HFFc6 (cell line): ENCODE measurements around the gene RPL32. TPM values are rescaled to one million over a fixed set of nuclear protein-coding genes. Genes with fewer than 3 reads are reported as not detected.
"Not testable (repeated sequence)": the region's sequence is repeated elsewhere in the genome, so short reads cannot be mapped to it uniquely, and the experiment has no call there.

ENCODE experiments used
- DNase-seq: peaks from one replicate; pipeline ENCODE4 v3.0.0-alpha.2; 2018
- H3K27ac Mint-ChIP-seq: 2 replicates; pipeline ENCODE4 v1.8.0; 2020; ENCODE audit warnings: mild to moderate bottlenecking, mixed read lengths
- H3K27me3 Mint-ChIP-seq: 2 replicates; pipeline ENCODE4 v1.8.0; 2021; ENCODE audit warnings: mild to moderate bottlenecking, moderate library complexity, mixed read lengths; ENCODE audit not compliant: insufficient read depth
- H3K36me3 Mint-ChIP-seq: 2 replicates; pipeline ENCODE4 v1.8.0; 2021; ENCODE audit warnings: low read depth, mixed read lengths
- H3K4me1 Mint-ChIP-seq: 2 replicates; pipeline ENCODE4 v1.8.0; 2020; ENCODE audit warnings: low read depth, mixed read lengths
- H3K4me3 Mint-ChIP-seq: 2 replicates; pipeline ENCODE4 v1.8.0; 2020; ENCODE audit warnings: mild to moderate bottlenecking, moderate library complexity, mixed read lengths
- H3K9me3 Mint-ChIP-seq: 2 replicates; pipeline ENCODE4 v1.8.0; 2020; ENCODE audit warnings: mild to moderate bottlenecking, mixed read lengths
- total RNA-seq, 6 experiments: library from RNA; stranded (reverse); fragmentation: NEBNext Ultra II Directional; extraction: Animal tissue kit (Norgen Biotek cat#: 25700); gene quantifications; 2 replicates in 1 of 6; 3 replicates in 5 of 6; pipeline ENCODE4 v1.2.3, GENCODE V29; 2021
- TF ChIP-seq, protein P1 (sequence below): fragments of 200-600 bp; sonication (generic); IDR thresholded peaks from 2 replicates; pipeline ENCODE4 v1.5.0; 2021; ENCODE audit warnings: antibody characterized with exemption, mild to moderate bottlenecking

The RPL32 gene
- total RNA-seq, 6 experiments from 2014 or later: 1,490 to 1,730 (median 1,677) TPM

DNA sequence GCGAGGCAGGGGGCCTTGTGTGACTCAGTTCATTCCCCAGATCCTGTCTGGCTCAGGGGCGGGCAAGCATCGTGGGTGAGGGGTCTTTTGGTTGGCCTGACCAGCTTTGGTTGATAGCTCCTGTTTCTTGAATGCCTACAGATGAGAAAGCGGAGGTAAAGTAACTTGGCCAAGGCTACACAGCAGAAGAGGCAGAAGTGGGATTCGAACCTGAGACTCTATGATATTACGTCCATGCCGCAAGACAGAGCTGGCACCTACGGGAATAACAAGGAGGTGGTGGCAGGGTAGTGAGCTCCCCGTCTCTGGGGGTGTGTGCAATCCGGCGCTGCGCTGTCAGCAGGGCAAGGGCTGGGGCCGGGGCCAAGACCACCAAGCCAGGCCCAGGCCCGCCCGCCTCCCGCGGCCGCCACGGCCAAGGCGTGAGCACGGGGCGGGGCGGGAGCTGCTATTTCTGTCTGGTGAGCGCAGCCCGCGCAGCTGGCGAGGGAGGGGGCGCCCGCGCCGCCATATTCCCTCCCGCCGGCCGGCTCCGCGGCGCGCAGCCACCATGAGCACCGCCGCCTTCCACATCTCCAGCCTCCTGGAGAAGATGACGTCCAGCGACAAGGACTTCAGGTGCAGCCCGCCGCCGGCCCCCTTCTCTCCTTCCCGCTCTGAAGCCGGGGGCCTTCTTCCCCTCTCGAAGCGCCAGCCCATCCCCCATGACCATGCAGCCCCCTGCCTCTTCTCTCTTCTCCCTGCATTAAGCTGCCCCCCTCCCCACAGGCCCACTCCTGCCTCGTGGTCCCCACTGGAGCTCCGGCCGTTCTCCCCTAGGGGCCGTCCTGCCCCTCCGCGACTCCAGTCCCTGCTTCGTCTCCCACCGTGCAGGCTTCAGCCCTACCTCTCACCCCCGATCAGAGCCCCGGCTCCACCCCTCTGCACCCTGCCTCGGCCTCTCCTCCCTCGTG, 44.9 kb downstream of the RPL32 start, which contains the start of gene CAND2:
Gene CAND2, plus strand, starts transcription at position 510 of the 953 bp plus-strand sequence. Its CDS starts 41 bp downstream, at position 551.
- Mint-ChIP-seq H3K27me3 (peaks cover 10% of the 10 kb centered on the region), H3K36me3 (no peaks in the 10 kb centered on the region), H3K4me3 (peak within 1 kb of the TSS; percentile 88), H3K9me3 (no peaks in the 10 kb centered on the region), H3K4me1 (peaks cover 10% of the 10 kb centered on the region), H3K27ac (peak within 1 kb of the TSS; percentile 63)
- DNase-seq: no peak
- TF ChIP-seq, protein P1, sequence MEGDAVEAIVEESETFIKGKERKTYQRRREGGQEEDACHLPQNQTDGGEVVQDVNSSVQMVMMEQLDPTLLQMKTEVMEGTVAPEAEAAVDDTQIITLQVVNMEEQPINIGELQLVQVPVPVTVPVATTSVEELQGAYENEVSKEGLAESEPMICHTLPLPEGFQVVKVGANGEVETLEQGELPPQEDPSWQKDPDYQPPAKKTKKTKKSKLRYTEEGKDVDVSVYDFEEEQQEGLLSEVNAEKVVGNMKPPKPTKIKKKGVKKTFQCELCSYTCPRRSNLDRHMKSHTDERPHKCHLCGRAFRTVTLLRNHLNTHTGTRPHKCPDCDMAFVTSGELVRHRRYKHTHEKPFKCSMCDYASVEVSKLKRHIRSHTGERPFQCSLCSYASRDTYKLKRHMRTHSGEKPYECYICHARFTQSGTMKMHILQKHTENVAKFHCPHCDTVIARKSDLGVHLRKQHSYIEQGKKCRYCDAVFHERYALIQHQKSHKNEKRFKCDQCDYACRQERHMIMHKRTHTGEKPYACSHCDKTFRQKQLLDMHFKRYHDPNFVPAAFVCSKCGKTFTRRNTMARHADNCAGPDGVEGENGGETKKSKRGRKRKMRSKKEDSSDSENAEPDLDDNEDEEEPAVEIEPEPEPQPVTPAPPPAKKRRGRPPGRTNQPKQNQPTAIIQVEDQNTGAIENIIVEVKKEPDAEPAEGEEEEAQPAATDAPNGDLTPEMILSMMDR: no peak; the same call in 1 of the 2 replicates

DNA sequence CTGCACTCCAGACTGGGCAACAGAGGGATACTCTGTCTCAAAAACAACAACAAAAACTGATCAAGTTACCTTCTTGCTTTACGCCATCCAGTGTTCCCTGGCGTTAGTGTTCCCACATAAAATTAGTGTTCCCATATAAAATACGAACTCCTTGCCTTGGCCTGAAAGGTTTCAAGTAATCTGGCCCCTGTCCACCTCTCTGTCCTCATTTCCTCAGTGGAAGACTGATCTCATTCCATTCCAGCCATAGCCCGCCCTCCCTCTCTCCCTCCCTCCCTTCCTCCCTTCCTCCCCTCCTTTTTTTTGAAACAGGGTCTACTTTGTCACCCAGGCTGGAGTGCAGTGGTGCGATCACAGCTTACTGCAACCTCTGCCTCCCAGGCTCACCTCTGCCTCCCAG, 47.7 kb downstream of the RPL32 start:
- H3K9me3 Mint-ChIP-seq: no peaks in the 10 kb centered on the region
- H3K36me3 Mint-ChIP-seq: no peaks in the 10 kb centered on the region
- peaks cover 10% of the 10 kb centered on the region for H3K4me1 Mint-ChIP-seq
- H3K27ac Mint-ChIP-seq: no peak overlapping the region
- TF ChIP-seq, protein P1: no peak
- peaks cover 12% of the 10 kb centered on the region for H3K27me3 Mint-ChIP-seq
- no peak for DNase-seq
- H3K4me3 Mint-ChIP-seq: no peak overlapping the region

DNA sequence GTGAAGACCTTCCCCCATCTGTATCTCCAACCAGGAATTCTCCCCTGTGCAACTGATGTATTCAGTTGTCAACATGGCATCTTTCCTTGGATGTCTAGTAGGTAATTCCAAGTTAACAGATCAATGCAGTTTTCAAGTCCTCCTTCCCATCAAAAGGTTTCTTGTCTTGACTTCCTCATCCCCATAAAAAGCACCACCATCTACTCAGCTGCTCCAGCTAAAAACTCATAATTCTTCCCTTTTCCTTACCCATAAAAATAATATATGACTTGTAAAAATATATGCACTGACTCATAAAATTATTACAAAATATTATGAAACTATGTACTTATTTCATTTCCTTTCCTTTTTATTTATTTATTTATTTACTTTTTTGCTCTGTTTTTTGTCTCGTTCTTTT, 49.9 kb downstream of the RPL32 start:
- no peaks in the 10 kb centered on the region for H3K36me3 Mint-ChIP-seq
- H3K27me3 Mint-ChIP-seq: peaks cover 13% of the 10 kb centered on the region
- peaks cover 6% of the 10 kb centered on the region for H3K4me1 Mint-ChIP-seq
- no peak overlapping the region for H3K4me3 Mint-ChIP-seq
- no peak overlapping the region for H3K27ac Mint-ChIP-seq
- H3K9me3 Mint-ChIP-seq: no peaks in the 10 kb centered on the region
- no peak for DNase-seq
- TF ChIP-seq, protein P1: no peak

DNA sequence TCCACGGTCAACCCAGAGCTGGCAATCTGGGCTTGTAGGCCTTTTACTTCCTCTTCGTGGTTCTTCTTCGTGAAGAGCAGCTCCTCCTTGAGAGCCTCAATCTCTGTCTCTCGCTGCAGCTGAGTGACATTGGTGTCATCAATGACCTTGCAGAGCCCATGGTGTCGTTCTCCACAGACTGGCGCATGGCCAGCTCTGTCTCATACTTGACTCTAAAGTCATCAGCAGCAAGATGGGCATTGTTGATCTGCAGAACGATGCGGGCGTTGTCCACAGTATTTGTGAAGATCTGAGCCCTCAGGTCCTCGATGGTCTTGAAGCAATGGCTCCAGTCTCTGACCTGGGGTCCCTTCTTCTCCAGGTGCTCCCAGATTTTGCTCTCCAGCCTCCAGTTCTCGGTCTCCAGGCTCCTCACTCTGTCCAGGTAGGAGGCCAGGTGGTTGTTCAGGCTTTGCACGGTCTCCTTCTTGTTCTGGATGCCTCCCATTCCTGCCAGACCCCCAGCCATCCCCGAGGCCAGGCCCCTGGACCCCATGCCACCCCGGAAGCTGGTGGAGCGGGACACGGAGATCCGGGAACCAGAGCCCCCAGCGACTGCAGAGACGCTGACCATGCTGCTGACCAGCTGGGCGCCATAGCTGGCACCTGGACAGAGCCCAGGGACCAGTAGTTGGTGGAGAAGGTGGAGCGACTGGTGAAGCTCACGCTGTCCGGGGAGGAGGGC, 53.2 kb downstream of the RPL32 start:
- not testable (repeated sequence) for H3K4me3 Mint-ChIP-seq, H3K27ac Mint-ChIP-seq, H3K36me3 Mint-ChIP-seq, H3K9me3 Mint-ChIP-seq, DNase-seq, H3K4me1 Mint-ChIP-seq
- peaks cover 21% of the 10 kb centered on the region for H3K27me3 Mint-ChIP-seq

DNA sequence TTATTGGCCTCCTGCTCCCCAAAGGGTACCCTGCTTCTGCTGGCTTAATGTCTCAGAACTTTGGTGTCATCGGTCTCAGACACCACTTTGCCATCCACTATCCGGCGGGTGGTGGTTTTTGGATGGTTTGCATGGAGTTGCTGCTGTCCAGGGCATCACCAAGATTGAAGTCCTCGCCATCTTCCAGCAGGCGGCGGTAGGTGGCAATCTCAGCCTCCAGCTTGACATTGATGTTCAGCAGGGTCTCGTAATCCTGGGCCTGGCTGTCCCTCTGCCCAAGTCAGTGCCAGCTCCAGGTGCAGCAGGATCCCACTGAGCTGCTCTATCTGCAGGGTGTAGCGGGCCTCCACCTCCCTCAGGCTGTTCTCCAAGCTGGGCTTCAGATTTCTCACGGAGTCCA, 54.0 kb downstream of the RPL32 start:
- not testable (repeated sequence) for H3K27ac Mint-ChIP-seq, H3K9me3 Mint-ChIP-seq, H3K4me3 Mint-ChIP-seq, H3K4me1 Mint-ChIP-seq, H3K36me3 Mint-ChIP-seq, DNase-seq
- TF ChIP-seq, protein P1: peak; percentile 63
- peaks cover 26% of the 10 kb centered on the region for H3K27me3 Mint-ChIP-seq

DNA sequence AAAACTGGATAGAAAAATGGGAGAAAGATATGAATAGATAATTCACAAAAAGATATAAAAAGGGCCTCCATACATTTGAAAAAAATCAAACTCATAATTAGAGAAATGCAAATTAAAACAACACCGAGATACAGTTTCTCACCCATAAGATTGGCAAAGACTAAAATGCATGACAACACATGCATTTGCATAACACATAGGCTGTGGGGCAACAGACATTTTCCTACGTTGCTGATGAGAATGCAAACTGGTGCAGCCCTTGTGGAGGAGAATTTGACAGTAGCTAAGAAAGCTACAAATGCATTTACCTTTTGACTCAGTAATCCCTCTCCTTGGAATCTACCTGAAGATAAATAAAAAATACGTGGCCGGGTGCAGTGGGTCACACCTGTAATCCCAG, 56.3 kb downstream of the RPL32 start:
- Mint-ChIP-seq H3K27me3 (peaks cover 29% of the 10 kb centered on the region), H3K9me3 (no peaks in the 10 kb centered on the region), H3K27ac (no peak overlapping the region), H3K4me3 (no peak overlapping the region), H3K4me1 (peaks cover 7% of the 10 kb centered on the region), H3K36me3 (no peaks in the 10 kb centered on the region)
- DNase-seq: no peak
- TF ChIP-seq, protein P1: no peak
